GM18499 (cell line): ENCODE measurements around the gene CABP4.

Experiments used
- ATAC-seq: cut with Tn5 transposase; IDR thresholded peaks from one replicate; pipeline ENCODE4 v1.9.1; 2021; ENCODE audit warnings: moderate number of reproducible peaks; ENCODE audit not compliant: insufficient read depth, unreplicated experiment

Gene CABP4

GRCh38 chr11:67434395-67434881, 20.7 kb upstream of the CABP4 start:
- ATAC-seq = no peak

DNA sequence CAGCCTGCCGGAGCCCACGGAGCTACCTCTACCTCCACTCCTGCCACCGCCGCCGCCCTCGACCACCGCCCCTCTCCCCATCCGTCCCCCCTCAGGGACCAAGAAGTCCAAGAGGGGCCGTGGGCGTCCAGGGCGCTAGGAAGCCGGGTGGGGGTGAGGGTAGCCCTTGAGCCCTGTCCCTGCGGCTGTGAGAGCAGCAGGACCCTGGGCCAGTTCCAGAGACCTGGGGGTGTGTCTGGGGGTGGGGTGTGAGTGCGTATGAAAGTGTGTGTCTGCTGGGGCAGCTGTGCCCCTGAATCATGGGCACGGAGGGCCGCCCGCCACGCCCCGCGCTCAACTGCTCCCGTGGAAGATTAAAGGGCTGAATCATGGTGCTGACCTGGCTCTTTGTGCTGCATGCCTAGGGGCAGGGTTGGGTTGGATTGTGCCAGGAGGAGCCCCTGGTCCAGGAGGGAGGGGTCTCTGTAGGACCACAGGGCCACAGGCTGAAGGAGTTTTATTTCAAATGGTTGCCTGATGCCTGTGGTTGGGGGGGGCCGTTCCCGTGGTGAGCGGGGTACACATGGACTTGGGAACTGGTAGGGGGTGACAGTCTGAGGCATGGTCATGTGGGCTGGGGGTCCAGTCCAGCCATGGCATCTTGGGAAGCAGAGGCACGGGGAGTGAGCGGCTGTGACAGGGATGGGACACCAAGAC, 20.0 kb upstream of the CABP4 start:
- ATAC-seq = no peak

DNA sequence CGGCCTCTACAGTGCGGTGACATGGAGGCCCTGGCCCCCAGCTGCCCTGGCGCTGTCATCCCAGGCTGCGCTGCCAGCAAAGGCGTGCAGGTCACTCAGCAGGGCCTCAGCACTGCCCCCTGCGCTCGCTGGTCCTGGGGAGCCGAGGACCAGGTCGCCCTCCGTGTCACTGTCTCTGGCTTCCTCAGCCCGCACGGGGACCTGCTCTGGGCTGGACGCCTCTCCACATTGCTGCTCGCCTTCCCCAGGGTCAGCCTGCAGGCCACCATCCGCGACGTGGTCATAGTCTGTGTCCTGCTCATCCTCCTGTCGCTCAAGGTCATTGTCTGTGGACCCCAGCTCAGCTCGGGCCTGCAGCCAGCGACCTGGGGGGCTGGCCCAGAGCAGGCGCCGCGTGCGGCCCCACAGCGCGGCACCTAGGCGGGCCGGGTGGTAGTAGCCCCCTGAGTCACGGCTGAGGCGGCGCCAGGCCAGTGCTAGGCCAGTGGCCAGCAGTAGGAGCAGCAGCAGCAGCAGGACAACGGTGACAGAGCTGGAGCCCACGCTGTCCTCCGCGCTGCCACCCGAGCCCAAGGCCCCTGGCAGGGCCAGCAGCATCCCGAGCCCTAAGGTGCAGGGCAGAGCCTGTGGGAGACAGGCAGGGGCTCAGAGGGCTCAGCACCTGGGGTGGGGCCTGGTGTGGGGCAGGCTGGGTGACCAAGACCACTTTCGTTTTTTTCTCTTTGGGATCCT, 19.3 kb upstream of the CABP4 start:
- no peak for ATAC-seq

DNA sequence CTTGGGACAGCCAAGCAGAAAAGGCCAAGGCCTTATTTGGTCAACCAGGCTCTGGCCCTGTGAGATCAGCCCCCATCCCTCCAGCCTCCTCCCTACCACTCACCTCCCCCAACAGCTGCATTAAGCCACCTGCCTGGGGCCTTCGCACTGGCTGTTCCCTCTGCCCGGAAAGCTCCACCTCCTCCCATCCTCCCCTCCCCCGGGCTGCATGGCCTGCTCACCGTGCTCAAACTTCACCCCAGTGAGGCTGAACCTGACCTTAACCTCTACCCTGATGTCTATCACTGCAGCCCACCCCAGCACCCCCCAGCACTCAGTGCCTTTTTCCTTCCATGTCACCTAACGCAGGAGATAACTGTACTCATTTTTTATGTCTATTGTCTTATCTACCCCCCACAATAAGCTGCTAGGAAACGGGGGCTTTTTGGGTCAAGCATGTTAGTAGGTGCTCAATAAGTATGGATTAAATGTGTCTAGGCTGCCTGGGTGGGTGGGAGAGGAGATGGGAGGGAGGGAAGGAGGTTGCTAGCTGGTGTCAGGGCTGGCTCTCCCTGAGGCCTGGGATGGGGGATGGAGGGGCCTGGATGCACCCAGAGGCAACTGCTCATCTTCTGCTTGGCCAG, 18.6 kb upstream of the CABP4 start:
- ATAC-seq = no peak

GRCh38 chr11:67437082-67437808, 17.9 kb upstream of the CABP4 start, which contains the start of gene PTPRCAP:
Gene PTPRCAP (minus strand): TSS chr11:67437682. CDS start chr11:67437619, 63 bp downstream.
- ATAC-seq = no peak

GRCh38 chr11:67437809-67438157, 17.4 kb upstream of the CABP4 start:
- no peak for ATAC-seq

GRCh38 chr11:67438158-67438902, 16.8 kb upstream of the CABP4 start:
- ATAC-seq = no peak

DNA sequence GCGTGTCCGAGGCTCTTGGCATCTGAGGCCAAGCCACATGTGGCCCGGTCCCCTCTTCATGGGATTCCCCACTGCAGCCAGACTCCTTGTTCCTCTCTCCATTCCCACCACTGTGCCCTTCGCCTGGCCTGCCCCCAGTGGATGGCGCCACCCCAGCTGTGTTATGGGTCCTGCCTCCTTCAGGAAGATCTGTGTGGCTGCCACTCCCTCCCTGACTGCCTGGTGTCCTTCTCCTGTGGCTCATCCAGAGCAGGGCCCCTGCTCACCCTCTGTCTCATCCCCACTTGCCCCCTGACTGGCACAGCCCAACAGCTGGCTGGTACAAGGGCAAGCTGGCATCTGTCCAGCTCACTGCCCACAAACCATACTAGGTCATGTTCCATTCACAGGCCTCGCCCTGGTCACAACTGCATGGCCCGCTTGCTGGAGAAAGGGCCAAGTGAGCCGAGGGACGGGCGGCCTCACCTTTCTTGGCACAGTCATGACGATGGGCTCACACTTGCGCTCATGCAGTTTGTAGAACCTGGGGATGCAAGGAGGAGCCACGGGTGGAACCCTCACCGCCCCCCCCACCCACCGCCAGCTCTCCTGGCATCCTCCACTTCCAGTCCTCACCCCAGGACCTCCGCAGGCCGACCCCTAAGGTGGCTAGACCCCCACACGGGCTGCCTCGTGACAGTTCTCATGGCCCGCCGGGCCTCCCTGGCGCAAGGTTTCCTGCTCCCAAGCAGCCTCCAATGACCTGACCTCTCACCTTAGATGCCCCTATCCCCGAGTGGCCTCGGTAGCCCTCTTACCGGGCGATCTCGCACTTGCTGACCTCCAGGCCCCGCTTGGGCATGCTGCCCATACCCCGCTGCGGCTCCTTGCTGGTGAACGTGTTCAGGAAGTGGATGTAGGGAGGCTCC, 15.6 kb upstream of the CABP4 start:
- ATAC-seq = no peak

- no peak for ATAC-seq
Observed at GRCh38 chr11:67440229-67441097, 14.7 kb upstream of the CABP4 start.

DNA sequence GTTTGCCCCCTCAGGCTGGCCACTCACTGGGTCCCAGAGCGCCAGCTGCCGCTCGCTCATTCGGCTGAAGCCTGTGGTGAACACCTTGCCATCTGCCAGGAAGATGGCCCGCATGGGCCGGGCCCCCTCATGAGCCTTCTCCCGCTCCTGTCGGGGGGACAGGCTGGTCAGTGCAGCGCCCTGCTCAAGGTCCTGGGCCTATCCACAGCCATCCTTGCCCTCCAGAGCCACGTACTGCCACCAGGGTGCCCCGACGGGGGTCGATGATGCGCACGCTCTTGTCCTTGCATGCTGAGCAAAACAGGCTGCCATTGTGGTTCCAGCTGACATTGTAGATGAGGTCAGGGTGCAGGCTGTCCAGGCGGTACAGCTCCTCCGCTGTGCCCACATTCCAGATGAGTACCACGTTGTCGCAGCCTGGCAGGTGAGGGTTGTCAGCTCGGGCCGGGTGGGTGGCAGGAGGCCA, 14.0 kb upstream of the CABP4 start:
- no peak for ATAC-seq

GRCh38 chr11:67441731-67442351, 13.3 kb upstream of the CABP4 start:
- ATAC-seq = no peak

DNA sequence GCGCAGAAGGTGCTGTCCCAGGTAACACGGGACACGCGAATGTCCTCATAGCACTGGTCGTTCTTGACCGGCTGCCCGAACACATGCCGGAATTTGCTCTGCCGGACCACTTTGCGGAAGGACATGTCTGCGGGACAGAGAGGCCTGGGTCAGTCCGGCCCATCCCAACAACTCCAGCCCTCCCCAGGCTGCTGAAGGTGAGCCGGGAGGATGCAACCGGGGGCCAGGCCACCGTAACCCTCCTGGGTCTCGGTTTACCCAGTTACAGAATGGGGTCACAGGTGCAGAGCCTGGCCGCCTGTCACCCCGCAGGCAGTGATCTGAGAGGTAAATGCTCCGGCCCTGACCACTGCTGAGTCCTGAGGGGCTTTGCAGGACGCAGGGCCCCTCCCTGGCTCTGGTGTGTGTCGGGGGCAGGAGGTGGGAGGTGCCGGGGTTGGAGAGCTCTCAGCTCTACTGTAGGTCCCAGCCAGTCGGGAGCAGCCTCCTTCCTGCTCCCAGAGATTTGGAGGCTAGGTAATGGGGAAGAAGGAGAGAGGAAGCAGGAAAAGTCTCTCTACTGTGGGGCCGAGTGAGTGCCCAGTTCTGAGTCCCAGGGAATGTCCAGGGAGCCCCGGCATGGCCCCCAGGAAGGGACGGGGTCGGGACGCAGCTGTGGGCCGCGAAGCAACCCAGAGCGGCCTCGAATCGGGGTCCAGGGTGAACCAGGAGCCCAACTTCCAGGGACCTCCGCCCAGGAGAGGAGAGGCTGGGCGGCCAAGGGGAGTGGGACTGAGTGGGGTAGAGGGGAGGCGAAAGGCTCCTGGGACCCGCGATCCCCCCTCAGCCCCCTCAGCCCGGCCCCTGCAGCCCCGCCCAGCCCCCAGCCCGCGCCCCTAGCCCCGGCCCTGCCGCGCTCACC, 12.4 kb upstream of the CABP4 start:
- no peak for ATAC-seq

GRCh38 chr11:67445515-67445914, 9.6 kb upstream of the CABP4 start:
- no peak for ATAC-seq

DNA sequence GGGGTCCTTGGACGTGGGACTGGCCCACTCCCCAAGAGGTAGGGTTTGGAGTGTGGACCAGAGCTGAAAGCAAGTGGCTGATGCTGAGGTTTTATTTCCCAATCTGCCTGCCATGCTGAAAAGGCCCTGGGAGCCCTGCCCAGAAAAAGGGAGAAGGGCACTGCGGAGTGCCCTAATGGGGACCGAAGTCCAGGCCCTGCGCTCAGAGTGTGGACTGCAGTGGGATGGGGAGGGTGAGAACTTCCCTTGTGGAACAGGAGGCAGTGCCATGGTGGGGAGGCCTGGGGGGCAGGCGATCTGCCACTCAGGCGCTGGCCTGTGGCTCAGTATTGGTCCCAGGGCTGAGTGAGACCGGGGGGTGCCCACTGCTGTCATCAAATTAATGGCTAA, 6.9 kb upstream of the CABP4 start:
- no peak for ATAC-seq

- no peak for ATAC-seq
Observed at GRCh38 chr11:67449116-67449844, 5.9 kb upstream of the CABP4 start.
